Measurements from ENCODE around the gene ATP8B1. TPM values are rescaled to one million over a fixed set of nuclear protein-coding genes. Genes with fewer than 3 reads are reported as not detected.

ATP8B1 gene
- total RNA-seq, 1 experiment from 2014 or later = 5.6 TPM

DNA sequence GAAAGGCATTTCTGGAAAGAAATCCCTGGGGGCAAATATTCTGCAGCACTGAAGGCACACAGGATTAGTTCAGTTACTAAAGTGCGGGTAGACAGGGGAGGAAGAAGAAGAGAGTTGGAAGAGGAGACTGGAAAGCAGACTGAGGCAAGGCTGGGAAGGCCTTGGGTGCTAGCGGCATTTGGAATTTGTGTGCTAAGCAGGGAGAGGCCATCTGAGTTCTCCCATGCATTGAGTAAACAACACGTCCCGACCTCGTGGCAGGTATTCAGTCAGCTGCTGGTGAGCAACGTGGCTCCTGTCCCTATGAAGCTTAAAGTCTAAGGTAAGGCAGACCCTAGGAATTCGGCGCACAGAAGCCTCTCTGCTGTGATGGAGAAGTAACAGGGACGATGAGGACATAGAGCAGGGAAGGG lies 30.7 kb downstream of the ATP8B1 start:
- ATAC-seq (no peak; the same call in 1 of the 2 replicates), DNase-seq (ENCODE audit: low spot score) (no peak)
- no peak for TF ChIP-seq NR2C2 (CRISPR knock-in tag; IDR thresholded peaks at IDR 0.05)
- TF ChIP-seq GABPB1 (CRISPR knock-in tag; IDR thresholded peaks at IDR 0.05) = 0 out of 2 replicates have a peak, but pooled peaks have one; percentile 29
- H3K4me1 Mint-ChIP-seq = peaks cover 46% of the 10 kb centered on the region
- ChIA-PET POLR2A (no interaction called here), CTCF (no interaction called here)
- H3K4me3 Mint-ChIP-seq = no peak overlapping the region
- H3K27me3 Mint-ChIP-seq (ENCODE audit: low read depth) = no peaks in the 10 kb centered on the region
- H3K9me3 Mint-ChIP-seq = no peaks in the 10 kb centered on the region
- no peaks in the 10 kb centered on the region for H3K36me3 Mint-ChIP-seq
- H3K27ac Mint-ChIP-seq = 0 out of 2 replicates have a peak overlapping the region, but pooled peaks have one; percentile 18

DNA sequence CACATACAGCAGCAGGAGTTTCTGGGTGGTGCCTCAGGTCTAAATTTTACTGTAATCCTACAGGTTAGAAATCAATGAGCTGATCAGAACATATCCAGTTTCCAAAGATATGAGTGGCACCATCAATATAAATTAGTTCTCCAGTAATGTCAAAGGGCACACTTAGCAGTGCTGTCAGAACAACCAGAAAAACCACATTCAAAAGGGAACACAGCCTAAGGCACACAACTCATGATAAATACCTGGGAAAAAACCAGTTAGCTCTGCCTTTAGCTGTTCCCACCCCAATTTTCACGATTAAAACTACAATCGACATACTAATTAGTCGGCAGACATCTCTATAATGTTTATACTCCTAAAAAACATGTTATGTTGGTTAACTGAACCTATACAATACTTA lies 31.5 kb downstream of the ATP8B1 start:
- Mint-ChIP-seq H3K36me3 (no peaks in the 10 kb centered on the region), H3K4me3 (no peak overlapping the region), H3K9me3 (no peaks in the 10 kb centered on the region), H3K27ac (no peak overlapping the region; the same call in 1 of the 2 replicates), H3K4me1 (peaks cover 44% of the 10 kb centered on the region), H3K27me3 (ENCODE audit: low read depth) (no peaks in the 10 kb centered on the region)
- TF ChIP-seq, protein P1, sequence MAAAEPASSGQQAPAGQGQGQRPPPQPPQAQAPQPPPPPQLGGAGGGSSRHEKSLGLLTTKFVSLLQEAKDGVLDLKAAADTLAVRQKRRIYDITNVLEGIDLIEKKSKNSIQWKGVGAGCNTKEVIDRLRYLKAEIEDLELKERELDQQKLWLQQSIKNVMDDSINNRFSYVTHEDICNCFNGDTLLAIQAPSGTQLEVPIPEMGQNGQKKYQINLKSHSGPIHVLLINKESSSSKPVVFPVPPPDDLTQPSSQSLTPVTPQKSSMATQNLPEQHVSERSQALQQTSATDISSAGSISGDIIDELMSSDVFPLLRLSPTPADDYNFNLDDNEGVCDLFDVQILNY (CRISPR knock-in tag; IDR thresholded peaks at IDR 0.05) = no peak
- TF ChIP-seq ATF1 (CRISPR knock-in tag; IDR thresholded peaks at IDR 0.05) = no peak
- no peak for TF ChIP-seq GABPB1 (CRISPR knock-in tag; IDR thresholded peaks at IDR 0.05)
- TF ChIP-seq, protein P2, sequence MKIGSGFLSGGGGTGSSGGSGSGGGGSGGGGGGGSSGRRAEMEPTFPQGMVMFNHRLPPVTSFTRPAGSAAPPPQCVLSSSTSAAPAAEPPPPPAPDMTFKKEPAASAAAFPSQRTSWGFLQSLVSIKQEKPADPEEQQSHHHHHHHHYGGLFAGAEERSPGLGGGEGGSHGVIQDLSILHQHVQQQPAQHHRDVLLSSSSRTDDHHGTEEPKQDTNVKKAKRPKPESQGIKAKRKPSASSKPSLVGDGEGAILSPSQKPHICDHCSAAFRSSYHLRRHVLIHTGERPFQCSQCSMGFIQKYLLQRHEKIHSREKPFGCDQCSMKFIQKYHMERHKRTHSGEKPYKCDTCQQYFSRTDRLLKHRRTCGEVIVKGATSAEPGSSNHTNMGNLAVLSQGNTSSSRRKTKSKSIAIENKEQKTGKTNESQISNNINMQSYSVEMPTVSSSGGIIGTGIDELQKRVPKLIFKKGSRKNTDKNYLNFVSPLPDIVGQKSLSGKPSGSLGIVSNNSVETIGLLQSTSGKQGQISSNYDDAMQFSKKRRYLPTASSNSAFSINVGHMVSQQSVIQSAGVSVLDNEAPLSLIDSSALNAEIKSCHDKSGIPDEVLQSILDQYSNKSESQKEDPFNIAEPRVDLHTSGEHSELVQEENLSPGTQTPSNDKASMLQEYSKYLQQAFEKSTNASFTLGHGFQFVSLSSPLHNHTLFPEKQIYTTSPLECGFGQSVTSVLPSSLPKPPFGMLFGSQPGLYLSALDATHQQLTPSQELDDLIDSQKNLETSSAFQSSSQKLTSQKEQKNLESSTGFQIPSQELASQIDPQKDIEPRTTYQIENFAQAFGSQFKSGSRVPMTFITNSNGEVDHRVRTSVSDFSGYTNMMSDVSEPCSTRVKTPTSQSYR (CRISPR knock-in tag; IDR thresholded peaks at IDR 0.05) = no peak
- TF ChIP-seq, protein P3, sequence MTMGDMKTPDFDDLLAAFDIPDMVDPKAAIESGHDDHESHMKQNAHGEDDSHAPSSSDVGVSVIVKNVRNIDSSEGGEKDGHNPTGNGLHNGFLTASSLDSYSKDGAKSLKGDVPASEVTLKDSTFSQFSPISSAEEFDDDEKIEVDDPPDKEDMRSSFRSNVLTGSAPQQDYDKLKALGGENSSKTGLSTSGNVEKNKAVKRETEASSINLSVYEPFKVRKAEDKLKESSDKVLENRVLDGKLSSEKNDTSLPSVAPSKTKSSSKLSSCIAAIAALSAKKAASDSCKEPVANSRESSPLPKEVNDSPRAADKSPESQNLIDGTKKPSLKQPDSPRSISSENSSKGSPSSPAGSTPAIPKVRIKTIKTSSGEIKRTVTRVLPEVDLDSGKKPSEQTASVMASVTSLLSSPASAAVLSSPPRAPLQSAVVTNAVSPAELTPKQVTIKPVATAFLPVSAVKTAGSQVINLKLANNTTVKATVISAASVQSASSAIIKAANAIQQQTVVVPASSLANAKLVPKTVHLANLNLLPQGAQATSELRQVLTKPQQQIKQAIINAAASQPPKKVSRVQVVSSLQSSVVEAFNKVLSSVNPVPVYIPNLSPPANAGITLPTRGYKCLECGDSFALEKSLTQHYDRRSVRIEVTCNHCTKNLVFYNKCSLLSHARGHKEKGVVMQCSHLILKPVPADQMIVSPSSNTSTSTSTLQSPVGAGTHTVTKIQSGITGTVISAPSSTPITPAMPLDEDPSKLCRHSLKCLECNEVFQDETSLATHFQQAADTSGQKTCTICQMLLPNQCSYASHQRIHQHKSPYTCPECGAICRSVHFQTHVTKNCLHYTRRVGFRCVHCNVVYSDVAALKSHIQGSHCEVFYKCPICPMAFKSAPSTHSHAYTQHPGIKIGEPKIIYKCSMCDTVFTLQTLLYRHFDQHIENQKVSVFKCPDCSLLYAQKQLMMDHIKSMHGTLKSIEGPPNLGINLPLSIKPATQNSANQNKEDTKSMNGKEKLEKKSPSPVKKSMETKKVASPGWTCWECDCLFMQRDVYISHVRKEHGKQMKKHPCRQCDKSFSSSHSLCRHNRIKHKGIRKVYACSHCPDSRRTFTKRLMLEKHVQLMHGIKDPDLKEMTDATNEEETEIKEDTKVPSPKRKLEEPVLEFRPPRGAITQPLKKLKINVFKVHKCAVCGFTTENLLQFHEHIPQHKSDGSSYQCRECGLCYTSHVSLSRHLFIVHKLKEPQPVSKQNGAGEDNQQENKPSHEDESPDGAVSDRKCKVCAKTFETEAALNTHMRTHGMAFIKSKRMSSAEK (CRISPR knock-in tag; IDR thresholded peaks at IDR 0.05; ENCODE audit: borderline replicate concordance) = no peak
- TF ChIP-seq NFYB (CRISPR knock-in tag; conservative IDR thresholded peaks at IDR 0.05; ENCODE audit: low read depth) = no peak
- no peak for TF ChIP-seq NFE2L1 (CRISPR knock-in tag; IDR thresholded peaks at IDR 0.05)
- TF ChIP-seq, protein P4, sequence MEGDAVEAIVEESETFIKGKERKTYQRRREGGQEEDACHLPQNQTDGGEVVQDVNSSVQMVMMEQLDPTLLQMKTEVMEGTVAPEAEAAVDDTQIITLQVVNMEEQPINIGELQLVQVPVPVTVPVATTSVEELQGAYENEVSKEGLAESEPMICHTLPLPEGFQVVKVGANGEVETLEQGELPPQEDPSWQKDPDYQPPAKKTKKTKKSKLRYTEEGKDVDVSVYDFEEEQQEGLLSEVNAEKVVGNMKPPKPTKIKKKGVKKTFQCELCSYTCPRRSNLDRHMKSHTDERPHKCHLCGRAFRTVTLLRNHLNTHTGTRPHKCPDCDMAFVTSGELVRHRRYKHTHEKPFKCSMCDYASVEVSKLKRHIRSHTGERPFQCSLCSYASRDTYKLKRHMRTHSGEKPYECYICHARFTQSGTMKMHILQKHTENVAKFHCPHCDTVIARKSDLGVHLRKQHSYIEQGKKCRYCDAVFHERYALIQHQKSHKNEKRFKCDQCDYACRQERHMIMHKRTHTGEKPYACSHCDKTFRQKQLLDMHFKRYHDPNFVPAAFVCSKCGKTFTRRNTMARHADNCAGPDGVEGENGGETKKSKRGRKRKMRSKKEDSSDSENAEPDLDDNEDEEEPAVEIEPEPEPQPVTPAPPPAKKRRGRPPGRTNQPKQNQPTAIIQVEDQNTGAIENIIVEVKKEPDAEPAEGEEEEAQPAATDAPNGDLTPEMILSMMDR (IDR thresholded peaks at IDR 0.05) = no peak
- no peak for TF ChIP-seq ZNF219 (CRISPR knock-in tag; IDR thresholded peaks at IDR 0.05; ENCODE audit: borderline replicate concordance)
- no peak for TF ChIP-seq GTF2I (CRISPR knock-in tag; conservative IDR thresholded peaks at IDR 0.05)
- no peak for TF ChIP-seq ZNF138 (CRISPR knock-in tag; conservative IDR thresholded peaks at IDR 0.05)
- TF ChIP-seq GRHL2 (CRISPR knock-in tag; IDR thresholded peaks at IDR 0.05; ENCODE audit: insufficient replicate concordance, severe bottlenecking) = no peak
- ChIA-PET POLR2A (no interaction called here), CTCF (no interaction called here)
- ATAC-seq (no peak), DNase-seq (ENCODE audit: low spot score) (no peak)
